GM18526 (cell line): ENCODE results near the gene COL6A2.

Source experiments
- POLR2A ChIP-seq: IDR thresholded peaks from 3 replicates; pipeline ENCODE4 v1.6.1; 2011; ENCODE audit not compliant: insufficient read length; ENCODE audit errors: extremely low read depth

The COL6A2 gene

GRCh38 chr21:46097336-46098293 is at the start of gene COL6A2:
Gene COL6A2, plus strand, starts transcription at chr21:46098112.
- TF ChIP-seq POLR2A: no peak

- TF ChIP-seq POLR2A: no peak
These were observed 48.7 kb upstream of the COL6A2 start for GRCh38 chr21:46048926-46049889.

DNA sequence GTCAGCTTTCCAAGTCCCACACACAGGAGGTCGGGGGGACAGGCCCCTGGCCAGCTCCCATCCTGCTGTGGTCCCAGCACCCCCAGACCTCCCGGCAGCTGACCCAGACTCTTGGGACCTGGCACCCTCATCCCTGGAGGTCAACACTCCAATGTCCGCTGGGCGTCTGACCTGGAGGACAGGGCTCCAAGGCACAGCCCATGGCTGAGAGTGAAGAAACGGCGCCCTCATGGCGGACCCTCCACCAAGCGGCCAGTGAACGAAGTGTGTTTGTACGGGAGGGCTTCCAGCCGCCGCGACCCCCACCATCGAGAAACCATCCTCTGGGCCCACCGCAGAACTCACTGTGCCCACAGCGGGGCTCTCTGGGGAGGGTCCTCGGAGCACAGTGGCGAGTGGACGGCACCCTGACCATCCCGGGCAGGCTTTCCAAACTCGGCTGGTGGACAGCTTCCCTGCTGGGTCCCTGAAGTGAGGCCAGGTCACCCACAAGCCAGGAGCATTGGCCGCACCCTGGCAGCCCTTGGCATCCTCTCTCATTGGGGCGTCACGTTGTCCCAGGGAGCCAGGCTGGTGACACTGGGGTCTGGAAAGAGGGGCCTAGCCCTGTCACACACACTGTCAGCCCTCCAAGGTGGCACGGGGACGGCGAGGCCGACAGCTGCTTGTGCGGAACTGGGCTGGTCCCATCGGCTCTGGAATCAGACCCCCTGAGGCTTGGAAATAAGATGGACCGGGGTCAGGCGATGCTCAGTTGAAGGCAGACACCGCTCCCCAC is 47.8 kb upstream of the COL6A2 start:
- TF ChIP-seq POLR2A: no peak

- TF ChIP-seq POLR2A: no peak
These were observed 47.1 kb upstream of the COL6A2 start for GRCh38 chr21:46050668-46051378.

- TF ChIP-seq POLR2A: no peak
These were observed 46.5 kb upstream of the COL6A2 start for GRCh38 chr21:46051379-46051770.

GRCh38 chr21:46051821-46052675 is 45.9 kb upstream of the COL6A2 start:
- no peak for TF ChIP-seq POLR2A

DNA sequence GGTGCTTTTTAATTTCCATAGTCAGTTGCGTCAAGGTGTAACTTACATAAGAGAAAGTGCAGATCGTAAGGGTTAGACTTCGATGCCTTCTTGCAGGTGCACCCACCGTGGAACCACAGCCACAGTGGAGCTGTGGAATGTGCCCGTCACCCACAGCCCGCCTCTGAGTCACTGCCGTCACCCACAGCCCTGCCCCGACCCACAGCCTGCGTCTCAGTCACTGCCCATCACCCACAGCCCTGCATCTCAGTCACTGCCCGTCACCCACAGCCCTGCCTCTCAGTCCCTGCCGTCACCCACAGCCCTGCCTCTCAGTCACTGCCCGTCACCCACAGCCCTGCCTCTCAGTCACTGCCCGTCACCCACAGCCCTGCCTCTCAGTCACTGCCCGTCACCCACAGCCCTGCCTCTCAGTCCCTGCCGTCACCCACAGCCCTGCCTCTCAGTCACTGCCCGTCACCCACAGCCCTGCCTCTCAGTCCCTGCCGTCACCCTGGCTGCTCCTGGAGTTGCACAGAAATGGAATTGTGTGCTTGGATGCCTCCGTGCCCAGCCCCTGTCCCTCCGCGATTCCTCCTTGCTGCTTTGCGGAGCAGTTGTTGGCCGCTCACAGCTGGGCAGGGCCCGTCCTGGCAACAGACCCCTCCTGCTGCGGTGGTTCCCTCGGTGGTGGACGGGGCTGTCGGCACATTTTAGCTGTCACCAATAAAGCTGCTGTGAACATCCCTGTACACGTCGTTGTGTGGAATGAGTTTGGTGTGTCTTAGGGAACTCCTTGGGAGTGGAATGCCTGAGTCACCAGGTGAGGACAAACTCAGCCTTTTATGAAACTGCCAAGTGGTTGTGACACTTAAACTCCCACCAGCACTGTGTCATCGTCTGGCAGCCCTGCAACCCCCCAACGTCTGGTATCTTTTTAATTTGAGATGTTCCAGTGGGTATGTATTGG is 44.9 kb upstream of the COL6A2 start:
- no peak for TF ChIP-seq POLR2A

GRCh38 chr21:46054031-46054430 is 43.9 kb upstream of the COL6A2 start:
- TF ChIP-seq POLR2A: no peak

DNA sequence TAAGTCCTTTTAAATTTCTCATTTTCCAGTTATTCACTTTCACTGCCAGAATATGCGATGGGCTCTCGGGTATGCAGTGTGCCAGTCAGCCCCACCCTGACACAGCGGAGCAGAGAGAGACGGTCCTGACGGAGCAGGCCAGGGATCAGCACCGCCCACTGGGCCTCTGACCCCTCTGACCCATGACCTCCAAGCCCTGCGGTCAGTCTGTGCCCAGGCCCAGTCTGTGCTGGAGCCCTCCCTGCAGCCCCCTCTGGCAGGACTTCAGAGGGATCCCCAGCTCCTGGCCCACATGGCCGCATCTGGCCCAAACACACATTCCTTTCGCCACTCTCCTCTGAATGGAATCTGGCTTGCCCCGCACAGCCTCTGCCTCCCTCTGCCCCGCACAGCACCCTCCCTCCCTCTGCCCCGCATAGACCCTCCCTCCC is 43.4 kb upstream of the COL6A2 start:
- TF ChIP-seq POLR2A: no peak

DNA sequence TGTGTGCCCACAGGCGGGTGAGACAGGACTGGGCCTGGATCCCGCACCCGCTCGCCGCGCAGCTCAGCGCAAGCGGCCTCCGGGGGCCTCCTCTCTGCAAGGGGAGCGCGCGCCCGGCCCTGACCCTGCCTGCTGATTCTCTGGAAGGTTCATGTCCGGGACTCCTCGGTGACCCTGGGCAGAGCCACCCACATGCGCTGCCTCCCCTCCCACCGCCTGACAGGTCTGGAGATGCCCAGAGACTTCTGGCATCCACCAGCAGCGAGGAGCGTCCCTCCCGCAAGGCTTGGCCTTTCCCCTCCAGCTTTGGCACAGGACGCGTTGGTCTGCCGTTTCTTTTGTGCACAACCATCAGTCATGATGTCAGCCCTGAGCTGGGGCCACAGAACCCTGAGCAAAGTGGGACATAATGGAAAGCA is 42.0 kb upstream of the COL6A2 start:
- TF ChIP-seq POLR2A: no peak

- TF ChIP-seq POLR2A: no peak
These were observed 41.4 kb upstream of the COL6A2 start for GRCh38 chr21:46056450-46056903.

DNA sequence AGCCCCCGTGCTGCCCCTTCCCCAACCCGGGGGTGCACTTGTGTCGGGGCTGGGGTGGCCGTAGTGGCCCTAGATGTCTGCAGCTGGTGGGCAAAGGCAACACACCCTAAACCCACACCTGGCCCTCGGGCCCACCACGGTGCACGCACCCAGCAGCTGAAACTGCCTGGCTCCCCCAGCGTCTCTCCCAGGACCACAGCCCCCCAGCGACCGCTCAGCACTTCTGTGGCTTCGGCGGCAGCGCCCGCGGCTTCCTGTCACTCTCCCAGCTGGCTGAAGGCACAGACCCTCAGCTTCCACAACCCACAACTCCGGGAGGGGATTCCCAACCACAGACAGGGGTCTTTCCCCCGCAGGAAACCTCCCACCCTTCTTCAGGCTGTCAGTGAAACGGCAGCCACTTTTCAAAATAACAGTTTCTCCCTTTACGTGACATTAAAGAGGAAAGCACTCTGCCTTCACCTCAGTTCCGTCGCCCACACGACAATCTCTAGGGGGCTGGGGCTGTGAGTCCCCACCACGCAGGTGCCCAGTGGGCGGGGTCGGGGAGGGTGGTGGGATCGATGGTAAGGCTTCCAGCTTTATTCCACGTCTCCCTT is 40.7 kb upstream of the COL6A2 start:
- no peak for TF ChIP-seq POLR2A
